Caco-2 (cell line): Measurements from ENCODE around the gene BCO2. TPM values are rescaled to one million over a fixed set of nuclear protein-coding genes. Genes with fewer than 3 reads are reported as not detected.

Experiments used
- BruUV-seq: library from RNA; stranded (reverse); fragments of 400-500 nt; replicated peaks from 2 replicates; lab custom pipeline; 2021; lab: Mats Ljungman, UMichigan
- CTCF ChIA-PET: fragments of 300-600 bp; sonication (Branson Sonifier 250); formaldehyde crosslinking; loops from one replicate; lab custom pipeline; 2022; ENCODE audit warnings: antibody characterized with exemption; lab: Charles Lee
- POLR2A ChIA-PET: fragments of 300-600 bp; sonication (Branson Sonifier 250); formaldehyde crosslinking; loops from one replicate; lab custom pipeline; 2022; ENCODE audit warnings: antibody characterized with exemption; lab: Charles Lee
- DNase-seq, 2 experiments: peaks; one replicate each; pipeline versions ENCODE4 v3.0.0 to v3.0.0-alpha.2; 2020 to 2022
- H3K27me3 ChIP-seq: replicated peaks from 2 replicates; pipeline ENCODE4 v1.6.0; 2011; ENCODE audit warnings: low read length; ENCODE audit not compliant: control insufficient read depth, insufficient read depth
- H3K36me3 ChIP-seq: 2 replicates; pipeline ENCODE4 v1.5.1; 2011; ENCODE audit warnings: low read length; ENCODE audit not compliant: control insufficient read depth, insufficient read depth
- H3K4me1 ChIP-seq: fragments of 250-450 bp; sonication (Bioruptor Pico); 2 replicates; pipeline ENCODE4 v1.5.1; 2020; ENCODE audit warnings: mild to moderate bottlenecking
- H3K4me3 ChIP-seq: 2 replicates; pipeline ENCODE4 v1.5.1; 2011; ENCODE audit warnings: low read depth, mild to moderate bottlenecking, control low read depth, low read length
- H3K9me3 ChIP-seq: fragments of 250-450 bp; sonication (Bioruptor Pico); 2 replicates; pipeline ENCODE4 v1.5.1; 2020; ENCODE audit warnings: mild to moderate bottlenecking, moderate library complexity
- H3K27ac Mint-ChIP-seq: one replicate; pipeline ENCODE4 v1.8.0; 2022; ENCODE audit warnings: mixed read lengths; ENCODE audit not compliant: unreplicated experiment
- H3K27me3 Mint-ChIP-seq: one replicate; pipeline ENCODE4 v1.8.0; 2022; ENCODE audit warnings: mixed read lengths; ENCODE audit not compliant: insufficient read depth, unreplicated experiment
- H3K36me3 Mint-ChIP-seq: one replicate; pipeline ENCODE4 v1.8.0; 2022; ENCODE audit warnings: mild to moderate bottlenecking, mixed read lengths; ENCODE audit not compliant: insufficient read depth, unreplicated experiment
- H3K4me1 Mint-ChIP-seq: one replicate; pipeline ENCODE4 v1.8.0; 2022; ENCODE audit warnings: low read depth, mixed read lengths; ENCODE audit not compliant: unreplicated experiment
- H3K4me3 Mint-ChIP-seq: one replicate; pipeline ENCODE4 v1.8.0; 2022; ENCODE audit warnings: mild to moderate bottlenecking, moderate library complexity, mixed read lengths; ENCODE audit not compliant: unreplicated experiment
- H3K9me3 Mint-ChIP-seq: one replicate; pipeline ENCODE4 v1.8.0; 2022; ENCODE audit warnings: mixed read lengths; ENCODE audit not compliant: unreplicated experiment
- CTCF ChIP-seq, 2 experiments: fragments of 200-600 bp in 1 of 2; IDR thresholded peaks; 1 replicate in 1 of 2; 2 replicates in 1 of 2; pipeline versions ENCODE4 v1.5.1 to v1.8.0; 2011 to 2022; ENCODE audit warnings: antibody characterized with exemption in 1 of 2, control low read depth in 1 of 2, inconsistent platforms in 1 of 2, low read depth in 1 of 2, low read length in 1 of 2, mild to moderate bottlenecking in 1 of 2, moderate library complexity in 1 of 2; ENCODE audit not compliant: insufficient read depth in 1 of 2, severe bottlenecking in 1 of 2, unreplicated experiment in 1 of 2
- intact Hi-C: fragments of 100-400 bp; cut with micrococcal nuclease; formaldehyde crosslinking; loops from one replicate; pipeline ENCODE4 v1.10.0; 2022; ENCODE audit not compliant: unreplicated experiment
- total RNA-seq: library from RNA; stranded (reverse); gene quantifications from 2 replicates; pipeline ENCODE4 v1.2.3, GENCODE V29; 2022

BCO2 gene
- total RNA-seq, 1 experiment from 2014 or later, result 2.2 TPM

- Mint-ChIP-seq H3K4me3 (no peak overlapping the region), H3K9me3 (no peaks in the 10 kb centered on the region), H3K36me3 (no peaks in the 10 kb centered on the region), H3K27me3 (no peaks in the 10 kb centered on the region), H3K4me1 (no peaks in the 10 kb centered on the region), H3K27ac (no peak overlapping the region)
- H3K4me3 ChIP-seq, result no peak overlapping the region
- H3K36me3 ChIP-seq, result no peaks in the 10 kb centered on the region
- ChIA-PET CTCF (interaction anchor here (0.6 kb wide), 1 partner anchor 25 kb away, joined by 3 read pairs; no protein-coding TSS in a partner anchor), POLR2A (no interaction called here)
- BruUV-seq, result no TSS peak
- DNase-seq, result no peak
- intact Hi-C loops, result no loop called here
- H3K4me1 ChIP-seq, result peaks cover 17% of the 10 kb centered on the region; the same call in 1 of the 2 replicates
- TF ChIP-seq CTCF (IDR thresholded peaks at IDR 0.05; ENCODE audit: insufficient read depth in 1 of 2, low read depth in 1 of 2, low read length in 1 of 2, severe bottlenecking in 1 of 2, unreplicated experiment in 1 of 2), result no peak
- no peaks in the 10 kb centered on the region for H3K9me3 ChIP-seq
- no peaks in the 10 kb centered on the region for H3K27me3 ChIP-seq
Observed at GRCh38 chr11:112255067-112255720, 79.9 kb downstream of the BCO2 start.

DNA sequence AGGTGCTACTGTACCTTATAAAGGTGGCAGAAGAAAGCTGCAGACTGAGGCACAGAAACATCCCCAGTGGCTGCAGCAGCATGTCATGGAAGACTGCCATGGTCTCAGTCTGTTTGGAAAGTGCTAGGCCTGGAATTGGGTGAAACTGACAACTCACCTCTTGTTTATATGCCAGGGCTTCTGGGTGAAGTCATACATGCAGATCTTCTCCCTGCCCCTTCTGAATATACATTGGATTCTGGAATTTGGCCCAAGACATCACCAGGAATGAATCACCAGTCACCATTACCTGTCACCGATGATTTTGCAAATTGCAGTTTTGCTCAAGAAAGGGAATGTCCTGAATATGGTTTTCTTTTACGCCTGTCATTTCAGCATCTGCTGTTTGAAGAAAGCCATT, 85.2 kb downstream of the BCO2 start, which contains the start of gene PLET1:
PLET1 (minus strand) TSS at position 371 of the 400 bp plus-strand sequence; CDS start at position 100, 271 bp downstream.
- ChIA-PET POLR2A (no interaction called here), CTCF (no interaction called here)
- no peak within 1 kb of the TSS for H3K27ac Mint-ChIP-seq
- no peak within 1 kb of the TSS for H3K4me3 Mint-ChIP-seq
- H3K36me3 Mint-ChIP-seq, result no peaks in the 10 kb centered on the region
- TF ChIP-seq CTCF (IDR thresholded peaks at IDR 0.05; ENCODE audit: insufficient read depth in 1 of 2, low read depth in 1 of 2, low read length in 1 of 2, severe bottlenecking in 1 of 2, unreplicated experiment in 1 of 2), result no peak
- Histone ChIP-seq H3K27me3 (no peaks in the 10 kb centered on the region), H3K9me3 (0 out of 2 replicates have a peak, but pooled peaks cover 7% of the 10 kb centered on the region), H3K4me3 (no peak within 1 kb of the TSS), H3K4me1 (0 out of 2 replicates have a peak, but pooled peaks cover 5% of the 10 kb centered on the region), H3K36me3 (no peaks in the 10 kb centered on the region)
- no peaks in the 10 kb centered on the region for H3K4me1 Mint-ChIP-seq
- BruUV-seq, result no TSS peak
- no peaks in the 10 kb centered on the region for H3K9me3 Mint-ChIP-seq
- intact Hi-C loops, result no loop called here
- DNase-seq, result no peak
- no peaks in the 10 kb centered on the region for H3K27me3 Mint-ChIP-seq

DNA sequence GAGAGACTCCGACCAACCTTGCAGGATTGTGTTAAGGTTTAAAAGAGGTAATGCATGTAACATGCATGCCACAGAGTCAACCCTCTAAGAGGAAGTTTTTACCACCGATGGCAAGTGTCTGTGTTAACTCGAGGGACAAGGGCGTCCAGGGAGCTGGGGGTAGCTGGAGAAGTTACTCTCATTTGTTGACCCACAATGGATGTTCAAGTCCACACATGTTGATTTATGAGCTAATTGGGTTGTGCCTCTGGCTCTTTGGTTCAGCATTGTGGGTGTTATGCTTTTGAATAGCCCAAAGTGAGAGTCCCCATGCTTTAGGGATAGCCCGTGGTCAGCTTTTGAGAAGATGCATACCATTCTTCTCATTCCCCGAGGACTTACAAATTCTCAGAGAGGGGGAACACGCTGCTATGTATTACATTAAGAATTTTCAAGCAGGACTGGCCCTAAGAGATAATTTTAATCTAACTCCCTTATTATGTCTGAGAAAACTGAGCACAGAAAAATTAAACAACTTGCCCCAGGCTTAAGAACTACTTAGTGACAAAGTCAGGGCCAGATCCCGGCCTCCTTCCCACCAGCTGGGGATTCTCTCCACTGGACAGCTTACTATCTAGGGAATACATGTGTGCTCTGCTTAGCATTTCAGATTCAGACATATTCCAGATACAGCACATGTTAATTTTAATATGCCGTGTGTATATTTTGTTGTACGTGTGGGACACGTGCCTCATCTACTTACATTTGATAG, 90.5 kb downstream of the BCO2 start:
- no peak overlapping the region for H3K4me3 Mint-ChIP-seq
- H3K36me3 Mint-ChIP-seq, result no peaks in the 10 kb centered on the region
- DNase-seq, result no peak
- TF ChIP-seq CTCF (IDR thresholded peaks at IDR 0.05; ENCODE audit: insufficient read depth in 1 of 2, low read depth in 1 of 2, low read length in 1 of 2, severe bottlenecking in 1 of 2, unreplicated experiment in 1 of 2), result no peak
- no peak overlapping the region for H3K4me3 ChIP-seq
- POLR2A ChIA-PET, result no interaction called here
- CTCF ChIA-PET, result interaction anchor here (0.6 to 1.2 kb wide), 2 partner anchors 12 to 14 kb away, joined by 3 to 4 read pairs; no protein-coding TSS in a partner anchor
- no TSS peak for BruUV-seq
- H3K27me3 Mint-ChIP-seq, result no peaks in the 10 kb centered on the region
- H3K36me3 ChIP-seq, result no peaks in the 10 kb centered on the region
- no peaks in the 10 kb centered on the region for H3K27me3 ChIP-seq
- H3K4me1 ChIP-seq, result peaks cover 17% of the 10 kb centered on the region
- intact Hi-C loops, result no loop called here
- H3K9me3 Mint-ChIP-seq, result no peaks in the 10 kb centered on the region
- H3K27ac Mint-ChIP-seq, result no peak overlapping the region
- 0 out of 2 replicates have a peak, but pooled peaks cover 7% of the 10 kb centered on the region for H3K9me3 ChIP-seq
- H3K4me1 Mint-ChIP-seq, result peaks cover 23% of the 10 kb centered on the region
